Esophagus muscularis mucosa (tissue), 4 donors: ENCODE measurements around the gene DCDC2C. TPM values are rescaled to one million over a fixed set of nuclear protein-coding genes. Genes with fewer than 3 reads are reported as not detected.

Experiments used
- DNase-seq: peaks from one replicate; pipeline ENCODE4 v3.0.0-alpha.2; 2017; ENCODE audit errors: extremely low spot score
- H3K27ac ChIP-seq, 4 donors: fragments of 200-600 bp; sonication (generic); replicated peaks in 1 of 4; 1 replicate in 3 of 4; 2 replicates in 1 of 4; pipeline ENCODE4 v1.5.1; 2016 to 2019; ENCODE audit warnings: mild to moderate bottlenecking in 1 of 4
- H3K27me3 ChIP-seq, 4 donors: fragments of 200-600 bp; sonication (generic); one replicate each; pipeline versions ENCODE4 v1.5.1 to v1.6.0; 2016 to 2019
- H3K36me3 ChIP-seq, 4 donors: fragments of 200-600 bp; sonication (generic); one replicate each; pipeline ENCODE4 v1.5.1; 2016 to 2019
- H3K4me1 ChIP-seq, 4 donors: fragments of 200-600 bp; sonication (generic); one replicate each; pipeline ENCODE4 v1.5.1; 2016 to 2019
- H3K4me3 ChIP-seq, 4 donors: fragments of 200-600 bp; sonication (generic); 1 replicate in 2 of 4; 2 replicates in 2 of 4; pipeline ENCODE4 v1.5.1; 2016 to 2019; ENCODE audit warnings: mild to moderate bottlenecking in 4 of 4, moderate library complexity in 1 of 4
- H3K9me3 ChIP-seq, 4 donors: fragments of 200-600 bp; sonication (generic); 1 replicate in 3 of 4; 2 replicates in 1 of 4; pipeline ENCODE4 v1.5.1; 2016 to 2019
- EP300 ChIP-seq: sonication (generic); formaldehyde crosslinking; IDR thresholded peaks from one replicate; pipeline ENCODE4 v1.6.1; 2017; ENCODE audit warnings: antibody characterized with exemption
- POLR2A ChIP-seq: fragments of 450-650 bp; IDR thresholded peaks from one replicate; pipeline ENCODE4 v1.6.1; 2017; ENCODE audit warnings: antibody characterized with exemption, moderate library complexity, mild to moderate bottlenecking, low read depth
- POLR2AphosphoS5 ChIP-seq, 2 donors: sonication (generic); formaldehyde crosslinking; IDR thresholded peaks; one replicate each; pipeline ENCODE4 v1.6.1; 2017; ENCODE audit warnings: antibody characterized with exemption in 2 of 2
- WGBS: methylation state at CpG from one replicate; pipeline ENCODE4 v1.1.5; 2018; 5-methylcytosine and 5-hydroxymethylcytosine counted together
- intact Hi-C: fragments of 100-400 bp; cut with DNase I; formaldehyde crosslinking; loops from one replicate; pipeline ENCODE4 v1.15.1; 2023
- total RNA-seq, 4 donors: library from RNA; depleted of rRNA; stranded (reverse); fragments of >200 nt; gene quantifications; one replicate each; pipeline versions ENCODE4 v1.1.0 to v1.2.1, GENCODE V29; 2016
- TF ChIP-seq, protein P1 (sequence below), 3 experiments: fragments of 200-600 bp in 2 of 3; fragments of 450-650 bp in 1 of 3; sonication (generic) in 2 of 3; IDR thresholded peaks; one replicate each; pipeline ENCODE4 v1.5.1; 2017 to 2019; ENCODE audit warnings: antibody characterized with exemption in 3 of 3, mild to moderate bottlenecking in 2 of 3, moderate library complexity in 1 of 3

DCDC2C gene
- total RNA-seq, 4 donors from 2014 or later = 0.83 TPM; not detected in 3

DNA sequence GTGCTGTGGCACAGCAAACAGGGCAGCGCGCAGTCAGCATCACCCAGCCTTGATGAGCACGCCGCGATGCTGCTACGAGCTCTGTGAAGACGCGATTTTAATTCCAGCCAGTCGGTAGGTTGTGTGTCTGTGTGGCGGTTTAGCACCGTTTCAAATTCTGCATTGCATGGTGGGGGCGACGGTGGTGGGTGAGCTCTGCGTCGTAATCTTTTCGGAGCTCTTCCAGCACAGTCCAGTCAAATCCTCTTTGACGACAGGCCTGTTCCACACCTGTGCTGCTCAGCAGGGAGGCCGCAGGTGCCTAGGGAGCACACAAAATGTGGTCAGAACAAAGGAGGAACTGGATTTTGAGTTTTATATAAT is 36.8 kb upstream of the DCDC2C start:
- H3K4me1 ChIP-seq = peaks cover 0 to 13% (median 3%) of the 10 kb centered on the region in 4 donors
- peaks cover 0 to 22% (median 0%) of the 10 kb centered on the region in 4 donors for H3K27me3 ChIP-seq
- TF ChIP-seq EP300 (no peak), POLR2AphosphoS5 (IDR thresholded peaks at IDR 0.05) (no peak), POLR2A (no peak)
- TF ChIP-seq, protein P1, sequence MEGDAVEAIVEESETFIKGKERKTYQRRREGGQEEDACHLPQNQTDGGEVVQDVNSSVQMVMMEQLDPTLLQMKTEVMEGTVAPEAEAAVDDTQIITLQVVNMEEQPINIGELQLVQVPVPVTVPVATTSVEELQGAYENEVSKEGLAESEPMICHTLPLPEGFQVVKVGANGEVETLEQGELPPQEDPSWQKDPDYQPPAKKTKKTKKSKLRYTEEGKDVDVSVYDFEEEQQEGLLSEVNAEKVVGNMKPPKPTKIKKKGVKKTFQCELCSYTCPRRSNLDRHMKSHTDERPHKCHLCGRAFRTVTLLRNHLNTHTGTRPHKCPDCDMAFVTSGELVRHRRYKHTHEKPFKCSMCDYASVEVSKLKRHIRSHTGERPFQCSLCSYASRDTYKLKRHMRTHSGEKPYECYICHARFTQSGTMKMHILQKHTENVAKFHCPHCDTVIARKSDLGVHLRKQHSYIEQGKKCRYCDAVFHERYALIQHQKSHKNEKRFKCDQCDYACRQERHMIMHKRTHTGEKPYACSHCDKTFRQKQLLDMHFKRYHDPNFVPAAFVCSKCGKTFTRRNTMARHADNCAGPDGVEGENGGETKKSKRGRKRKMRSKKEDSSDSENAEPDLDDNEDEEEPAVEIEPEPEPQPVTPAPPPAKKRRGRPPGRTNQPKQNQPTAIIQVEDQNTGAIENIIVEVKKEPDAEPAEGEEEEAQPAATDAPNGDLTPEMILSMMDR (IDR thresholded peaks at IDR 0.05) = no peak
- intact Hi-C loops = no loop called here
- no peak overlapping the region for H3K4me3 ChIP-seq
- WGBS = 92% methylated on average over 16 of the region's 18 CpGs
- peak; percentile 80 for DNase-seq
- H3K36me3 ChIP-seq = no peaks in the 10 kb centered on the region
- H3K27ac ChIP-seq = no peak overlapping the region
- no peaks in the 10 kb centered on the region for H3K9me3 ChIP-seq

DNA sequence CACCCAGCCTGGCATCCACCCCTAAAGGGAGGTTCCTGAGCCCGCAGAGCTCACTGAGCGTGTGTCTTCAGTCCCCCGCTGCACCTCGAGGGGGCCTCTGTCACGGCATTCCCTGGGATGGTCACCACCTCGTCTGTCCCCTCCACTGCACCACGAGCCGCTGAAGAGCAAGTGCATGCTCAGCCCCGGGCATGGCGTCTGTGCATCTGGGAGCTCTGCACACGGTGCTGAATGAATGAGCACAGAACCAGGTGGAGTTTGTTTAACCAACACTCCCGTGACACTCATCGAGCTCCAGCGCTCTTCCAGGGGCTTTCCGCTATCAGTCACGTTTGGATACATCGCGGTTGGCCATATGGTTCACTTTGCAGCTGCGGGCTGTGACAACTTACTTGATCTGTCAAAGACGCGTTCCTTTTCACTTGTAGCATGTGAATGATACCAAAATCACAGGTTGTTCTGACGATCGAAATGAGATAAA is 36.2 kb upstream of the DCDC2C start:
- WGBS = 36% methylated on average over 23 of the region's 23 CpGs
- Histone ChIP-seq H3K27ac (no peak overlapping the region), H3K4me1 (peaks cover 0 to 13% (median 3%) of the 10 kb centered on the region in 4 donors), H3K36me3 (no peaks in the 10 kb centered on the region), H3K27me3 (peaks cover 0 to 22% (median 0%) of the 10 kb centered on the region in 4 donors), H3K9me3 (no peaks in the 10 kb centered on the region), H3K4me3 (peak overlapping the region; percentile 4 to 30 (median 13))
- peak; percentile 87 for DNase-seq
- intact Hi-C loops = no loop called here
- TF ChIP-seq POLR2A = no peak
- TF ChIP-seq POLR2AphosphoS5 (IDR thresholded peaks at IDR 0.05) = peak in 1 of 2 donors; percentile 7

DNA sequence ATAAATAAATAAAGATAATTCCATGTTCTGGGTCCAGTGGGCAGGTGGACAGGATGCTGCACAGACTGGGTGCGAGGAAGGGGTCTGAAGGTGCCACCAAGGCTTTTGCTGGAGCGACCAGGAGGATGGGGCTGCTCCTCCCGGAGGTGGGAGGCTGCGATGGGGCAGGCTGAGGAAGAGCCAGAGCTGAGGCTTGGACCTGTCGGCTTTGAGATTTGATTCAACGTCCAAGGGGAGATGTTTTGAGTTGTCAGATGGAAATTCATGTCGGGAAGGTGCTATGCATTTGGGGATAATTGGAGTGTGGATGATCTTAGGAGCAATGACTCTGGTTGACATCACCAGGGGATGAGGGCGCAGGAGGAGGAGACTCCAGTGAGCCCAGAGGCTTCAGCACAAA is 33.7 kb upstream of the DCDC2C start:
- H3K27me3 ChIP-seq = peaks cover 0 to 22% (median 0%) of the 10 kb centered on the region in 4 donors
- DNase-seq = peak; percentile 77
- H3K4me1 ChIP-seq = peaks cover 0 to 13% (median 3%) of the 10 kb centered on the region in 4 donors
- H3K36me3 ChIP-seq = no peaks in the 10 kb centered on the region
- TF ChIP-seq, protein P1 (IDR thresholded peaks at IDR 0.05) = no peak
- no peak for TF ChIP-seq POLR2AphosphoS5 (IDR thresholded peaks at IDR 0.05)
- no peak for TF ChIP-seq POLR2A
- TF ChIP-seq EP300 = no peak
- H3K27ac ChIP-seq = no peak overlapping the region
- H3K9me3 ChIP-seq = no peaks in the 10 kb centered on the region
- intact Hi-C loops = no loop called here
- 77% methylated on average over 8 of the region's 8 CpGs for WGBS
- no peak overlapping the region for H3K4me3 ChIP-seq

DNA sequence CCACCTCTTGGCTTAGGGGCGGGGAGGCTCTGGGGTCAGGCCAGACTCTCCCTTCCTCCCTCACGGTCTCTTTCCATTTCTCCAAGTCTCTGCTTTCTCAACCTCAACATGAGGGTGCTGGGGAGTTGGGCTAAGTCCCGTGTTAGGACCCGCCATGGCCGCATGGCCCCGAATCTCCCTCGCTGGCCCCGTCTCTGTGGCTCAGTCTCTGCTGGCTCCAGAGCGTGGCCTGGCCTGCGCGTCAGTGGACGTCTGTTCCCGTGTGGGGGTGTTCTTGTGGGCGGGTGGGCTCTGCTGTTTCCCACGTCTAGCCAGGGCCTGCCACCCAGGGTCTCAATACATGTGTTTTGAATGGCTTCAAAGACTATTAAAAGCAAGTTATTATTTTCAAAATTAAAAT is 33.0 kb upstream of the DCDC2C start:
- Histone ChIP-seq H3K27ac (no peak overlapping the region), H3K9me3 (no peaks in the 10 kb centered on the region), H3K27me3 (peaks cover 0 to 22% (median 0%) of the 10 kb centered on the region in 4 donors), H3K36me3 (no peaks in the 10 kb centered on the region), H3K4me1 (peaks cover 0 to 13% (median 3%) of the 10 kb centered on the region in 4 donors), H3K4me3 (no peak overlapping the region)
- TF ChIP-seq, protein P1 (IDR thresholded peaks at IDR 0.05) = no peak
- TF ChIP-seq POLR2A = no peak
- TF ChIP-seq EP300 = no peak
- no peak for TF ChIP-seq POLR2AphosphoS5 (IDR thresholded peaks at IDR 0.05)
- intact Hi-C loops = no loop called here
- 92% methylated on average over 15 of the region's 15 CpGs for WGBS
- peak; percentile 86 for DNase-seq

GRCh38 chr2:3670941-3671340 is 32.4 kb upstream of the DCDC2C start:
- Histone ChIP-seq H3K27ac (no peak overlapping the region), H3K9me3 (no peaks in the 10 kb centered on the region), H3K4me3 (no peak overlapping the region), H3K4me1 (peaks cover 0 to 13% (median 3%) of the 10 kb centered on the region in 4 donors), H3K27me3 (peaks cover 0 to 20% (median 0%) of the 10 kb centered on the region in 4 donors), H3K36me3 (no peaks in the 10 kb centered on the region)
- WGBS = 78% methylated on average over 11 of the region's 11 CpGs
- intact Hi-C loops = no loop called here
- peak; percentile 79 for DNase-seq
- TF ChIP-seq POLR2AphosphoS5 (IDR thresholded peaks at IDR 0.05) = no peak
- no peak for TF ChIP-seq EP300
- no peak for TF ChIP-seq POLR2A
- TF ChIP-seq, protein P1 (IDR thresholded peaks at IDR 0.05) = no peak
